Endothelial cell (in vitro differentiated cells): ENCODE measurements around the gene TLNRD1. TPM values are rescaled to one million over a fixed set of nuclear protein-coding genes. Genes with fewer than 3 reads are reported as not detected.
A peak's percentile ranks its signal among the peaks of the same experiment; 100 is the strongest.

Source experiments
- DNase-seq: peaks from one replicate; pipeline ENCODE4 v3.0.0; 2021; ENCODE audit warnings: low spot score
- H3K27ac Mint-ChIP-seq: one replicate; pipeline ENCODE4 v1.8.0; 2021; ENCODE audit warnings: mixed read lengths, inconsistent platforms; ENCODE audit not compliant: unreplicated experiment
- H3K27me3 Mint-ChIP-seq: one replicate; pipeline ENCODE4 v1.8.0; 2021; ENCODE audit warnings: mild to moderate bottlenecking, moderate library complexity, mixed read lengths, inconsistent platforms; ENCODE audit not compliant: unreplicated experiment
- H3K36me3 Mint-ChIP-seq: one replicate; pipeline ENCODE4 v1.8.0; 2021; ENCODE audit warnings: mild to moderate bottlenecking, low read depth, mixed read lengths, inconsistent platforms; ENCODE audit not compliant: unreplicated experiment
- H3K4me1 Mint-ChIP-seq: one replicate; pipeline ENCODE4 v1.8.0; 2021; ENCODE audit warnings: mild to moderate bottlenecking, mixed read lengths, inconsistent platforms; ENCODE audit not compliant: unreplicated experiment
- H3K4me3 Mint-ChIP-seq: one replicate; pipeline ENCODE4 v1.8.0; 2021; ENCODE audit warnings: mild to moderate bottlenecking, mixed read lengths, inconsistent platforms; ENCODE audit not compliant: unreplicated experiment
- H3K9me3 Mint-ChIP-seq: one replicate; pipeline ENCODE4 v1.8.0; 2021; ENCODE audit warnings: mixed read lengths, inconsistent platforms; ENCODE audit not compliant: unreplicated experiment
- CTCF ChIP-seq: fragments of 200-600 bp; sonication (generic); IDR thresholded peaks from one replicate; pipeline ENCODE4 v1.5.0; 2021; ENCODE audit warnings: antibody characterized with exemption; ENCODE audit not compliant: unreplicated experiment
- total RNA-seq: library from RNA; stranded (reverse); fragmentation: NEBNext Ultra II Directional; extraction: Animal tissue kit (Norgen Biotek cat#: 25700); gene quantifications from one replicate; pipeline ENCODE4 v1.2.1, GENCODE V29; 2021; ENCODE audit not compliant: unreplicated experiment

The TLNRD1 gene
- total RNA-seq, 1 donor from 2014 or later: 86.0 TPM

- TF ChIP-seq CTCF: no peak
- no peaks in the 10 kb centered on the region for H3K9me3 Mint-ChIP-seq
- no peak overlapping the region for H3K4me3 Mint-ChIP-seq
- H3K36me3 Mint-ChIP-seq: peaks cover 7% of the 10 kb centered on the region
- H3K27ac Mint-ChIP-seq: no peak overlapping the region
- no peak for DNase-seq
- peaks cover 50% of the 10 kb centered on the region for H3K4me1 Mint-ChIP-seq
- peaks cover 2% of the 10 kb centered on the region for H3K27me3 Mint-ChIP-seq
These were observed 25.1 kb downstream of the TLNRD1 start for GRCh38 chr15:81025721-81026370.

DNA sequence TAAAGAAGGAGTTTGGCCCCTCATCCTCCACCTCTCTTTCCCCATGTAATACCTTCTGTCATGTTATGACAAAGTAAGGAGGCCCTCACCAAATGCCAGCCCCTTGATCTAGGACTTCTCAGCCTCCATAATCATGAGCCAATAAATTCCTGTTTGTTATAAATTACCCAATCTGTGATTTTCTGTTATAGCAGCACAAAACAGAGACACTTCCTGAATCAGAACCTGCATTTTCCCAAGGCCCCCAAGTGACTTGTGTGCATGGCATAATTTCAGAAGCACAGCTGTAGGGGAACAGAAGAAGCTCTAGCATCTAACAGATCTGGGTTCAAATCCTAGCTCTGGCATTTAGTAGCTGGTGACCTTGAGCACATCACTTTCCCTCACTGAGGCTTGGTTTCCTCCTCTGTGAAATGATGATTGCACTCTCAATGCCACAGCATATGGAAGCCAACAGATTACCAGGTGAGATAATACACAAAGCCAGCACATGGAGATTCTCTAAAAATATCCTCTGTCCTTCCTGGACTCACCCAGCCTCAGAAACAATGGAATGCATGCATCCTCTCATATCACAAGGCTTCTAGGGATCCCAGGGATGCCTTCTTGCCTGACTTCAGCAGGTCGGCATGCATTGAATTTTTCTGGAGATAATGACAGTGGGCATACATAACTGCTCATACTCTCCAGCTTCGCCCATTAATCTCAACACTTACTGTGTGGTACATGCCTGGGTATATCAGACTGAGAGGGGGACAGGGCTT is 26.3 kb downstream of the TLNRD1 start:
- DNase-seq: no peak
- Mint-ChIP-seq H3K4me1 (peaks cover 50% of the 10 kb centered on the region), H3K27me3 (peaks cover 2% of the 10 kb centered on the region), H3K4me3 (no peak overlapping the region), H3K9me3 (no peaks in the 10 kb centered on the region), H3K27ac (no peak overlapping the region), H3K36me3 (peaks cover 7% of the 10 kb centered on the region)
- no peak for TF ChIP-seq CTCF

- Mint-ChIP-seq H3K27ac (peak overlapping the region; percentile 80), H3K9me3 (no peaks in the 10 kb centered on the region), H3K27me3 (no peaks in the 10 kb centered on the region), H3K4me3 (peak overlapping the region; percentile 24), H3K36me3 (peaks cover 7% of the 10 kb centered on the region), H3K4me1 (peaks cover 57% of the 10 kb centered on the region)
- TF ChIP-seq CTCF: no peak
- no peak for DNase-seq
These were observed 28.9 kb downstream of the TLNRD1 start for GRCh38 chr15:81029414-81030300.

DNA sequence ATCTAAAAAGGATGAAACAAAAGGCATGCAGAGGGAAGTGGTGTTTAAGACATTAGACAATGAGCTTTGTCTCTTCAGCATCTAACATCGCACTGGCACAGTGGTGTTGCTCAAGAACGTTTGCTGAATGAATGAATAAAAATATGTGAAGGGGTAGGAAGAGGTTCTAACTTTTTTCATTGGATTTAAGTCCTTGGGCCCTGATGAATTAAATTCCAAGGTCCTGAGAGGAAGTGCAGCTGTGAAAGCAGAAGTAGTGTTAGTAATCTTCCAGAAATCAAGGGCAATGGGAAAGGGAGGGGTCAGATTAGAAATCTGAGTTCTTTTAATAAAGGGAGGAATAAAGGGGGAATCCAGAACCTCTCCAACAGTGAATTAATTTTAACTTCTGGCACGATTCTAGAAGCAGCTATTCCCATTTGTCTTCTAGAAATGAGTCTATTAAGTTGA is 29.6 kb downstream of the TLNRD1 start:
- no peaks in the 10 kb centered on the region for H3K9me3 Mint-ChIP-seq
- peaks cover 7% of the 10 kb centered on the region for H3K36me3 Mint-ChIP-seq
- H3K4me3 Mint-ChIP-seq: no peak overlapping the region
- H3K4me1 Mint-ChIP-seq: peaks cover 51% of the 10 kb centered on the region
- DNase-seq: no peak
- H3K27me3 Mint-ChIP-seq: no peaks in the 10 kb centered on the region
- H3K27ac Mint-ChIP-seq: peak overlapping the region; percentile 80
- TF ChIP-seq CTCF: no peak
